ENCODE data around the gene STK11. TPM values are rescaled to one million over a fixed set of nuclear protein-coding genes. Genes with fewer than 3 reads are reported as not detected.
"Not testable (repeated sequence)": the region's sequence is repeated elsewhere in the genome, so short reads cannot be mapped to it uniquely, and the experiment has no call there.

Gene STK11
- total RNA-seq, 4 donors from 2014 or later: 60.2 to 83.4 (median 71.1) TPM

DNA sequence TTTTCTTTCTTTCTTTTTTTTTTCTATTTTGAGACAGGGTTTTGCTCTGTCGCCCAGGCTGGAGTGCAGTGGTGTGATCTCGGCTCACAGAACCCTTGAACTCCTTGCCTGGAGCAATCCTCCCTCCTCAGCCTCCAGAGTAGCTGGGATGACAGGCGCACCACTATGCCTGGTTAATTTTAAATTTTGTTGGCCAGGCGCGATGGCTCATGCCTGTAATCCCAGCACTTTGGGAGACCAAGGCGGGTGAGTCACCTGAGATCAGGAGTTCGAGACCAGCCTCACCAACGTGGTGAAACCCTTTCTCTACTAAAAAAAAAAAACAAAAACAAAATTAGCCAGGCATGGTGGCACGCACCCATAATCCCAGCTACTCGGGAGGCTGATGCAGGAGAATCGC, 22.9 kb upstream of the STK11 start:
- 84 to 89% methylated on average over 11 of the region's 11 CpGs for WGBS, 2 donors
- DNase-seq: peak in 1 of 2 donors; percentile 37
- intact Hi-C loops (cut with DNase I): no loop called here
- TF ChIP-seq, protein P1, sequence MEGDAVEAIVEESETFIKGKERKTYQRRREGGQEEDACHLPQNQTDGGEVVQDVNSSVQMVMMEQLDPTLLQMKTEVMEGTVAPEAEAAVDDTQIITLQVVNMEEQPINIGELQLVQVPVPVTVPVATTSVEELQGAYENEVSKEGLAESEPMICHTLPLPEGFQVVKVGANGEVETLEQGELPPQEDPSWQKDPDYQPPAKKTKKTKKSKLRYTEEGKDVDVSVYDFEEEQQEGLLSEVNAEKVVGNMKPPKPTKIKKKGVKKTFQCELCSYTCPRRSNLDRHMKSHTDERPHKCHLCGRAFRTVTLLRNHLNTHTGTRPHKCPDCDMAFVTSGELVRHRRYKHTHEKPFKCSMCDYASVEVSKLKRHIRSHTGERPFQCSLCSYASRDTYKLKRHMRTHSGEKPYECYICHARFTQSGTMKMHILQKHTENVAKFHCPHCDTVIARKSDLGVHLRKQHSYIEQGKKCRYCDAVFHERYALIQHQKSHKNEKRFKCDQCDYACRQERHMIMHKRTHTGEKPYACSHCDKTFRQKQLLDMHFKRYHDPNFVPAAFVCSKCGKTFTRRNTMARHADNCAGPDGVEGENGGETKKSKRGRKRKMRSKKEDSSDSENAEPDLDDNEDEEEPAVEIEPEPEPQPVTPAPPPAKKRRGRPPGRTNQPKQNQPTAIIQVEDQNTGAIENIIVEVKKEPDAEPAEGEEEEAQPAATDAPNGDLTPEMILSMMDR (IDR thresholded peaks at IDR 0.05): no peak
- no peak for TF ChIP-seq POLR2A (IDR thresholded peaks at IDR 0.05)
- Histone ChIP-seq H3K27ac (peak overlapping the region; percentile 87 to 95 (median 91)), H3K4me3 (replicated peaks in 1 of 3) (no peak overlapping the region), H3K4me1 (peaks cover 36 to 59% of the 10 kb centered on the region in 2 donors), H3K36me3 (no peaks in the 10 kb centered on the region), H3K27me3 (no peaks in the 10 kb centered on the region), H3K9me3 (no peaks in the 10 kb centered on the region)

DNA sequence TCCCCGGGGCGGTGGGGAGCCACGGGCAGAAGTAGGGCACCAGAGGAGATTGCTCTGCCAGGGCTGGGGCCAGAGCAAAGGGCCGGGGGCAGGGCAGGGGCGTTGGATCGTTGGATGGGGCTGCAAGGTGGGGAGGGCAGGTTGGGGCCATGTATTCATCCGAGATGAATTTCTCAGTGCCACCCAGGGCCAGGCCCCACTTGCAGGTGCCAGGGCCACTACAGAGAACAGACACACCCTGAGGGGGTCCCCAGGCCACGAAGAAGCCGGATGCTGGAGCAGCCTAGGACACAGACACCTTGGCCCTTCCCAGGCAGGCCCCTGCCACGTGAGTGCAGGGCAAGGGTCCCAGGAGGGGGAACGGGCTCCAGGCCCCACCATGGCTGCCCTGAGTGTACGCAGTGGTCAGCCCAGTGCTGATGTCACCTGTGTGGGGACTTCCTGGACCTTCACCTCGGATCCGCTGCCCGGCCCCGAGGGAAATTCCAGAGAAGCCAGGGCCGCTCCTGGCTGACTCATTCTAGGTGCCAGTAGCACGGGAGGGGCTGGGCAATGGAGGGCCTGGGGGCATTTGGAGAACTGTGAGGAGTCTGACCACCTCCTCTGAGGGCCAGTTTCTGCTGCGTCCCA, 21.9 kb upstream of the STK11 start:
- no peaks in the 10 kb centered on the region for H3K36me3 ChIP-seq
- peaks cover 29 to 51% of the 10 kb centered on the region in 2 donors for H3K4me1 ChIP-seq
- WGBS, 2 donors: 56 to 93% methylated on average over 4 to 10 of the region's 19 CpGs
- TF ChIP-seq, protein P1 (IDR thresholded peaks at IDR 0.05): no peak
- no peak for TF ChIP-seq POLR2A (IDR thresholded peaks at IDR 0.05)
- DNase-seq: peak; percentile 33 to 66
- no peaks in the 10 kb centered on the region for H3K27me3 ChIP-seq
- intact Hi-C loops (cut with DNase I): no loop called here
- no peak overlapping the region for H3K4me3 ChIP-seq (replicated peaks in 1 of 3)
- H3K27ac ChIP-seq: peak overlapping the region in 2 of 3 donors; percentile 13 to 61
- no peaks in the 10 kb centered on the region for H3K9me3 ChIP-seq

- intact Hi-C loops (cut with DNase I): no loop called here
- H3K4me3 ChIP-seq (replicated peaks in 1 of 3): no peak overlapping the region
- H3K36me3 ChIP-seq: no peaks in the 10 kb centered on the region
- WGBS, 2 donors: 54% methylated on average over 4 to 7 of the region's 9 CpGs
- H3K9me3 ChIP-seq: no peaks in the 10 kb centered on the region
- peaks cover 3 to 18% of the 10 kb centered on the region in 2 donors for H3K4me1 ChIP-seq
- H3K27ac ChIP-seq: peak overlapping the region; percentile 14 to 75 (median 70)
- DNase-seq: peak; percentile 87 to 88
- TF ChIP-seq, protein P1 (IDR thresholded peaks at IDR 0.05): no peak
- peak in 1 of 2 donors; percentile 39 for TF ChIP-seq POLR2A (IDR thresholded peaks at IDR 0.05)
- no peaks in the 10 kb centered on the region for H3K27me3 ChIP-seq
Observed at GRCh38 chr19:1189419-1189818, 16.2 kb upstream of the STK11 start.

DNA sequence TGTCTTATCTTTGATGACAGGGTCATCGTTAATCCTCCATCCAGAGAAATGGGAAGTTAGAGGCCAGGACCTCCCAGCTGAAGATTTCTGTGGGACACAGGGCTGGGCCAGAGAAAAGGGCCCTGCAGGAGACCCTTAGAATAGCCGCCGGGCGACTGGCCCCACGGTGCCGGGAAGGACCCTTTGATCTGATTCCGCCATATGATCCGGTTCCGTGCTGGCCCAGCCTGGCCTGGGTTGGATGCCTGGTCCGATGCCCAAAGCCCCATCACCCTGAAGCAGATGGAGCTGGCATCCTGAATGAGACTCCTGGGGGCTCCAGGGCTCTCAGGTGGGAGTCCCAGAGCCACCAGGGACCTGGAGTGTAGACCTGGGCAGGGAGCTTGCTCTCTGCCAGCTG, 6.0 kb upstream of the STK11 start:
- Histone ChIP-seq H3K27ac (no peak overlapping the region), H3K4me3 (replicated peaks in 1 of 3) (no peak overlapping the region), H3K4me1 (no peaks in the 10 kb centered on the region), H3K27me3 (no peaks in the 10 kb centered on the region), H3K9me3 (no peaks in the 10 kb centered on the region), H3K36me3 (no peaks in the 10 kb centered on the region)
- TF ChIP-seq POLR2A (IDR thresholded peaks at IDR 0.05): no peak
- 89 to 94% methylated on average over 1 to 3 of the region's 10 CpGs for WGBS, 2 donors
- intact Hi-C loops (cut with DNase I): no loop called here
- DNase-seq: no peak

GRCh38 chr19:1200614-1201013, 5.0 kb upstream of the STK11 start:
- H3K27me3 ChIP-seq; H3K9me3 ChIP-seq; H3K4me3 ChIP-seq (replicated peaks in 1 of 3); DNase-seq; H3K36me3 ChIP-seq; intact Hi-C loops (cut with DNase I); H3K4me1 ChIP-seq; H3K27ac ChIP-seq: not testable (repeated sequence)
- WGBS, 2 donors: 81% methylated on average over 4 of the region's 4 CpGs

DNA sequence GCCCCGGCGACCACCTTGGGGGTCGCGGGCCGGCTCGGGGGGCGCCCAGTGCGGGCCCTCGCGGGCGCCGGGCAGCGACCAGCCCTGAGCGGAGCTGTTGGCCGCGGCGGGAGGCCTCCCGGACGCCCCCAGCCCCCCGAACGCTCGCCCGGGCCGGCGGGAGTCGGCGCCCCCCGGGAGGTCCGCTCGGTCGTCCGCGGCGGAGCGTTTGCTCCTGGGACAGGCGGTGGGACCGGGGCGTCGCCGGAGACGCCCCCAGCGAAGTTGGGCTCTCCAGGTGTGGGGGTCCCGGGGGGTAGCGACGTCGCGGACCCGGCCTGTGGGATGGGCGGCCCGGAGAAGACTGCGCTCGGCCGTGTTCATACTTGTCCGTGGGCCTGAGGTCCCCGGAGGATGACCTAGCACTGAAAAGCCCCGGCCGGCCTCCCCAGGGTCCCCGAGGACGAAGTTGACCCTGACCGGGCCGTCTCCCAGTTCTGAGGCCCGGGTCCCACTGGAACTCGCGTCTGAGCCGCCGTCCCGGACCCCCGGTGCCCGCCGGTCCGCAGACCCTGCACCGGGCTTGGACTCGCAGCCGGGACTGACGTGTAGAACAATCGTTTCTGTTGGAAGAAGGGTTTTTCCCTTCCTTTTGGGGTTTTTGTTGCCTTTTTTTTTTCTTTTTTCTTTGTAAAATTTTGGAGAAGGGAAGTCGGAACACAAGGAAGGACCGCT, 729 bp downstream of the STK11 start:
- DNase-seq: no peak
- peaks cover 32 to 40% of the 10 kb centered on the region in 2 donors for H3K4me1 ChIP-seq

More for the DNA sequence above, 729 bp downstream of the STK11 start:
- Histone ChIP-seq H3K9me3 (no peaks in the 10 kb centered on the region), H3K27me3 (no peaks in the 10 kb centered on the region), H3K27ac (peak overlapping the region; percentile 56 to 79 (median 73)), H3K4me3 (replicated peaks in 1 of 3) (peak overlapping the region; percentile 35 to 83 (median 58)), H3K36me3 (no peaks in the 10 kb centered on the region)
- TF ChIP-seq, protein P1 (IDR thresholded peaks at IDR 0.05): no peak
- no peak for TF ChIP-seq POLR2A (IDR thresholded peaks at IDR 0.05)
- intact Hi-C loops (cut with DNase I): no loop called here
- WGBS, 2 donors: 1 to 5% methylated on average over 18 to 25 of the region's 78 CpGs

All from thyroid gland (tissue), 4 donors.